ENCODE measurements around the gene TTL. TPM values are rescaled to one million over a fixed set of nuclear protein-coding genes. Genes with fewer than 3 reads are reported as not detected.
"Not testable (repeated sequence)": the region's sequence is repeated elsewhere in the genome, so short reads cannot be mapped to it uniquely, and the experiment has no call there.

TTL gene
- total RNA-seq: 10 to 100 TPM; 12.0 to 22.2 (median 19.0) TPM

GRCh38 chr2:112481528-112482233 lies at the start of gene TTL:
Gene TTL, plus strand, starts transcription at chr2:112482156. Its CDS starts 189 bp downstream, at chr2:112482345.
- peak within 1 kb of the TSS; percentile 72 to 88 (median 77) for H3K27ac ChIP-seq
- peak within 1 kb of the TSS; percentile 21 to 94 (median 80) for H3K4me3 ChIP-seq (replicated peaks in 1 of 3)
- H3K9me3 ChIP-seq: no peaks in the 10 kb centered on the region
- 0% methylated on average over 18 to 25 of the region's 82 CpGs for WGBS, 2 donors
- intact Hi-C loops (cut with DNase I): loop anchor here (5.0 kb wide), 1 partner anchor 106 kb away; no protein-coding TSS in a partner anchor
- H3K36me3 ChIP-seq: no peaks in the 10 kb centered on the region
- no peak for TF ChIP-seq CTCF (IDR thresholded peaks at IDR 0.05)
- TF ChIP-seq POLR2A (IDR thresholded peaks at IDR 0.05): peak in 1 of 2 donors; percentile 74
- H3K27me3 ChIP-seq: no peaks in the 10 kb centered on the region
- peaks cover 7 to 17% of the 10 kb centered on the region in 2 donors for H3K4me1 ChIP-seq
- peak; percentile 76 to 78 for DNase-seq

GRCh38 chr2:112432390-112432734 lies 49.6 kb upstream of the TTL start:
- H3K27me3 ChIP-seq; intact Hi-C loops (cut with DNase I); DNase-seq; H3K9me3 ChIP-seq; H3K36me3 ChIP-seq; H3K4me1 ChIP-seq: not testable (repeated sequence)
- WGBS, 2 donors: 10 to 49% methylated on average over 2 to 15 of the region's 22 CpGs
- H3K27ac ChIP-seq: peak overlapping the region; percentile 61 to 82 (median 65)
- H3K4me3 ChIP-seq (replicated peaks in 1 of 3): peak overlapping the region in 2 of 3 donors; percentile 47 to 49

GRCh38 chr2:112432735-112433479 lies 49.0 kb upstream of the TTL start:
- H3K4me1 ChIP-seq; intact Hi-C loops (cut with DNase I); H3K27me3 ChIP-seq; H3K9me3 ChIP-seq; H3K36me3 ChIP-seq: not testable (repeated sequence)
- Histone ChIP-seq H3K4me3 (replicated peaks in 1 of 3) (peak overlapping the region in 2 of 3 donors; percentile 47 to 49), H3K27ac (peak overlapping the region; percentile 61 to 82 (median 73))
- peak; percentile 31 to 39 for DNase-seq
- 20% methylated on average over 17 of the region's 98 CpGs; no CpG with 5 or more reads in 1 of the 2 donors for WGBS, 2 donors

GRCh38 chr2:112433480-112433879 lies 48.5 kb upstream of the TTL start, which contains the start of gene RGPD8:
Gene RGPD8, minus strand, starts transcription at chr2:112433645. Its CDS starts 192 bp downstream, at chr2:112433453.
- H3K36me3 ChIP-seq; H3K9me3 ChIP-seq; intact Hi-C loops (cut with DNase I); H3K27me3 ChIP-seq; H3K4me1 ChIP-seq: not testable (repeated sequence)
- H3K4me3 ChIP-seq (replicated peaks in 1 of 3): peak within 1 kb of the TSS in 2 of 3 donors; percentile 47 to 49
- TF ChIP-seq POLR2A (IDR thresholded peaks at IDR 0.05) (peak in 1 of 2 donors; percentile 15), CTCF (IDR thresholded peaks at IDR 0.05) (peak in 4 of 6 experiments; percentile 39 to 69 (median 58))
- 0% methylated on average over 8 to 9 of the region's 26 CpGs for WGBS, 2 donors
- peak; percentile 90 for DNase-seq
- H3K27ac ChIP-seq: peak within 1 kb of the TSS; percentile 61 to 82 (median 73)

GRCh38 chr2:112433932-112434730 lies 47.8 kb upstream of the TTL start:
- Histone ChIP-seq H3K36me3 (no peaks in the 10 kb centered on the region), H3K4me3 (replicated peaks in 1 of 3) (no peak overlapping the region), H3K4me1 (peaks cover 0 to 7% of the 10 kb centered on the region in 2 donors), H3K9me3 (no peaks in the 10 kb centered on the region), H3K27ac (no peak overlapping the region), H3K27me3 (no peaks in the 10 kb centered on the region)
- 58 to 83% methylated on average over 14 to 28 of the region's 31 CpGs for WGBS, 2 donors
- no peak for DNase-seq
- intact Hi-C loops (cut with DNase I): no loop called here
- TF ChIP-seq CTCF (IDR thresholded peaks at IDR 0.05) (no peak), POLR2A (IDR thresholded peaks at IDR 0.05) (no peak)

- not testable (repeated sequence) for H3K4me1 ChIP-seq; H3K27me3 ChIP-seq; H3K36me3 ChIP-seq; H3K9me3 ChIP-seq; DNase-seq; H3K4me3 ChIP-seq (replicated peaks in 1 of 3); H3K27ac ChIP-seq
- intact Hi-C loops (cut with DNase I): loop anchor here (5.0 kb wide), 1 partner anchor 173 kb away; no protein-coding TSS in a partner anchor
- WGBS, 2 donors: 60 to 78% methylated on average over 12 to 19 of the region's 33 CpGs
These were observed 46.9 kb upstream of the TTL start for GRCh38 chr2:112434890-112435715.

- H3K4me1 ChIP-seq; H3K27me3 ChIP-seq; H3K9me3 ChIP-seq; H3K4me3 ChIP-seq (replicated peaks in 1 of 3); H3K27ac ChIP-seq; H3K36me3 ChIP-seq; DNase-seq: not testable (repeated sequence)
- intact Hi-C loops (cut with DNase I): loop anchor here (5.0 kb wide), 1 partner anchor 174 kb away; no protein-coding TSS in a partner anchor
- WGBS, 2 donors: 78 to 88% methylated on average over 10 to 14 of the region's 18 CpGs
These were observed 46.1 kb upstream of the TTL start for GRCh38 chr2:112435716-112436431.
